GM19467 (cell line): Measurements from ENCODE around the gene NFATC1.
A peak's percentile ranks its signal among the peaks of the same experiment; 100 is the strongest.

Experiments used
- ATAC-seq: cut with Tn5 transposase; IDR thresholded peaks from one replicate; pipeline ENCODE4 v1.9.1; 2021; ENCODE audit warnings: mild to moderate bottlenecking, moderate library complexity; ENCODE audit not compliant: unreplicated experiment

The NFATC1 gene

DNA sequence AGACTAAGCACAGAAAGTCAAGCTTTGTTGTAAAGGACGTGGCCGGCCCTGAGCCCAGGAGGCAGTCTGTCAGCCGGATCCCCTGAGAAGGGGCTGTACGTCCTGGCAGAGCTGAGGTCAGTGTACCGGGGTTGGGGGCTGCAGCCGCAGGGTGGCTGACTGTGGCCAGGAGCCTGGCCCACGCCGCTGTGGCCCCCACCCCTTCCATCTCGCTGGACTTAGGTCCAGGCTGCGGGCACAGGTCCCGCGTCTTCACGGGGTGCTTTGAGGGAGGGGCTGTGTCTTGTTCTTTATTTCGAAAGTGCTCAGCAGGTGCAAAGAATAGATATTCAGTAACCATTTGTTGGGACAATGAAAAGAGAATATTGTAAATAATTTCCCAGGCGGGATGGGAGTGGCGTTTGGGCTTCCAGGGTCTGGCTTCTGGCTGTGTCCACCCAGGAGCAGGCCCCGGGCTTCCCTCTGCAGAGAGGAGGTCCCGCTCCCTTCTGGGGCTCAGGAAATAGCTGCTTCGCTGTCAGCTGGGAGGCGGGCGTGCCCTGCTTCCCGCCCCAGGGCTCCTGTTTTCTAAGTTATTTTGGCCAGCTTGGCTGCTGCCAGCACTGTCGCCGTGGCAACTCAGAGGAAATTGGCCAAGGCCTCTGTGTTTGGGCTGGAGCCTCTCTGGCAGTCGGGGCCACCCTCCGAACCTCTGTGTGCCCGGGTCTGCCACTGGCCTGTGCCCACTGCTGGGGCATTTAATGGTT is 7.4 kb downstream of the NFATC1 start:
- no peak for ATAC-seq

DNA sequence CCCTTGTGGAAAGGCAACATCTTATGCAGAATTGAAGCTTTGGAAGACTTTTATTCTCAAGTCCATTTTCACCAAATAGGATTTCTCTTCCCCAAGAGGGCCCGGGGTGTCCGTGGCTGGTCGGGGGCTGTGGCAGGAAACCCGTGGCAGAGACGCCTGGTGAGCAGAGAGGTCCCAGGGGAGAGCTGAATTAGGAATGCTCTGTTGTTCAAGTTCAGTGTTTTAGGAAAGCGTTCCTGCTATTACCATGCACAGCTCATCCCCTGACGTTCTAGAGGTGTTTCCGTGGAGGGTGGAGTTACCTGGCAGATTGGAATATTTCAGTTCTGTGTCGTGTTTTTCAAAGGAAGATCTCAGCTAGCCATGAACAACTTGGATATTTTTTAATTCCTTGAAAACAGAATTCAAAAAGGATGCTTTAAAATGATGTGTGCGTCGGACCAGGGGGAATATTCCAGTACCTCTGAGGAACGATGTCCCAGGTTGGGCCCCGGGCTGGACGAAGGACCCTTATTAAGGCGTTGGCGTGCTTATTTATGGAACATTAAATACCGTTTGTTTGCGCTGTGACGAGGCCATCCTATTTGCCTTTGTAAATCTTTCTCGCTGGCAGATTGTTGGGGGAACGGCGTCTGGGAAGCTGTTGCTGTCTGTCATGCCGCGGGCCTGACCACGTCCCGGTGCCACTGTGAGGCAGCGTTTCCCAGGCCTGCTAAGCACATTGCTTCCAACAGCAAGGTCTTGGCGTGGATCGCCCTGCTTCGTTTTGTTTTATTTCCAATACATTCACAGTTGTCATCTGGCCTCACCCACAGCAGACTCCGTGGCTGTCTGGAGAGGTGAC is 8.2 kb downstream of the NFATC1 start:
- no peak for ATAC-seq

DNA sequence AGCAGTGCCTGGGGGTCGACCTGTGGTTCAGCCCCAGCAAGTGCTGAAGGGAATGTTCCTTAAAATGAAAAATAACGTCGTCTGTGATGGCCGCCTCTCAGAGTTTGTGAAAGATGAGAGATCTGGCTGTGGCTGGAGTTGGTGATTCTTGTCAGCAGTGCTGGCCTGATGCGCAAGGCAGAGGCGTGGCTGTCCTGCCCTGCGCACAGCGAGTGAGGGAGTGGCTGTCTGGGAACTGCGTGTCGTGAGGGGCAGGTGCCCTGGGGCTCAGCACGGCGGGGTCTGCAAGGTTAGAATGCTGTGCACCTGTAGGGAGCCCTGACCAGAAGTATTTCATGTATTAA is 8.8 kb downstream of the NFATC1 start:
- no peak for ATAC-seq

DNA sequence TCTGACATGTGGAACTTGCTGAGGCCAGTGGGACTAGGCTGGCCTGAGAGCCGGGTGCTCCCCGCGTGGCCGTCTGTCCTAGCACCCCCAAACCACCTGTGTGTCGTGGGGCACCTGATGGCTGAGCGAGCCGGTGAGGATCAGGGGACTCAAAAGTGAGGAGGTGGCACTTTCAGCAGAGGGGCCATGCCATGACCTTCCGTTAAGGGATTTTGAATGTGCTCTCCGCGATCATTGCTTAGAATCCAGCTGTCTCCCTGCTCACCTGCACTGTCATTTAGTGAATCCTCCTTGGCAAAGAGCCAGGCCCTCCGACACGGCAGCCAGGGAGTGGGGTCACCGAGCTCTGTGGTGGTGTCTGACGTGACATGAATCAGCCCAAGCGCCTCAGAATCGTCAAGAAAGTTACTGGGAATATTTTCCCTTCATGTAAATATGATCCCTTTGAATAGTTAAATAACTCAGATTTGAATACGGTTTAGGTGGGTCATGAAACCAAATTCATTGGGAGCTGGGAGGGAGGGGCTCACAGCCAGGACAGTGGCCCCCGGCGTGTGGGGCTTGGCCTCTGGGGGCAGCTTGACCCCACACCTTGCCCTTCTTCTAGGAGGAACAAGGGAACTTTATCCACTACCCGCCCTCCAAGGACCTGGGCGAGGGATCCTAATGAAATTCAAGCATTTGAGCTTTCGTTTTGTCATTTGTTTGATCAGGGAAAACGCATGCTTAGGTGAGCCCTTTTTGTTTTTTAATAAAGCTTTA is 9.5 kb downstream of the NFATC1 start:
- ATAC-seq: no peak

DNA sequence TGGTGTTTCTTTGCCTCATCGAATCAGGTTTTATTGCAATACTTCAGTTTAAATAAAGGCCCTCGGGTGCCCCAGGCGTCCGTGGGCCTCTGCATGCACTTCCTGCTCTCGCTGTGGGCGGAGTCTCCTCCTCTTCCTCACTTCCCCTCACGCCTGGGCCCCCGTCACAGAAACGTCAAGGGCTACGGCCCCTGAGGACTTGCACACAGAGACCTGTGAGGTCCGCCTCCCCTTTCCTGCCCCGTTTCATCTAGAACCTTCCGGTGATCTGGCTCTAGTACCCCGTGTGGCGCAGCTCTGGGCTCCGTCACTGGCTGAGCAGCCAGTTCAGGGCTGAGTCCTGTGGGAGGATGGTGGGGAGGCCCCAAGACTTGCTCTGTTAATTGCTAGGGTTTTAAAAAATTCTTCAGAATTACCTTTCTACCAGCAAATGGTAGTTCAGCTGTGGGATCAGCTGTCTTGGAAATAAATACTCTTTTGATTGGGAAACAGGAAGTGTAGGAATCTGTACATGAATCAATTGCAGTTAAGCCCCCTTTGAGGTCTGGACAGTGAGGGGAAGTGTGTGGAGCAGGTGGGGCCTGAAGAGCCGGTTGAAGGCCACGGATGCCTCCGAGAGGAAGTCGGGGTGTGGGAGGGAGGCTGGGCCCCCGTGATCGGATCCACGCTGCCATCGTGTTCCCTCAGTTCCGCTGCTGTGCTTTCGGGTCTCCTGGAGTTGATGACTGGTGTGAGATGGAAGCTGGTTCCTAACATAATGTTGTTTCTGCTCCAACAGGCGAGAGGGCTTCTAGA is 10.2 kb downstream of the NFATC1 start:
- peak; percentile 68 for ATAC-seq

DNA sequence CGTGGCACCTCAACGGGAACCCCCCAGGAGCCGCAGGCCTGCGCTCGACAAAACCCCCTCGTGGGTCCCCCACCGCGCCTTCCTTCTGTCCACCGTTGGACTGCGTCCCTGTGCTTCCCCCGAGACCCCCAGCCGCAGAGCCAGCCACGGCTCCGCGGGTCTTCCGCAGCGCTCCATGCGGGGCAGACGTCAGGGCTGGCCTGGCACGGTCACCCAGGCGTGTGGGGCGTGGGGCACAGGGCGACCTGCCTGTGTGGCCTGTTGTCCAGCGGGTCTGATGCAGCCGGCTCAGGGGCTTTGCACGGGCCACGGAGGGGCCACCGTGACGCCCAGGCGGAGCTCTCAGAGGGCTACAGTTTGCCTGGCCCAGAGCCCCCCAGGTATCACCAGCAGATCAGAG is 11.0 kb downstream of the NFATC1 start:
- ATAC-seq: no peak

DNA sequence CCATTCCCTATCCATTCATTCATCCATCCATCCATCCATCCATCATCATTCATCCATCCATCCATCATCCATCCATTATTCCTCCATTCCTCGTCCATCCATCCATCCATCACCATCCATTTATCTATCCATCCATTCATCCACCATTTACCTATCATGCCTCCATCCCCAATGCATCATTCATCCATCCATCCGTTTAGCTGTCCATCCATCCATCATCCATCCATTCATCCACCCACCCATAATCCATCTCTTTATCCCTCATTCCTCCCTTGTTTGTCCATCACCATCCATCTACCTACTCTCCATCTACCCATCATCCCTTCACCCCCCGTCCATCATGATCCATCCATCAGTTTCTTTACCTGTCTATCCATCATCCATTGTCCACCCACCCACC is 13.6 kb downstream of the NFATC1 start:
- no peak for ATAC-seq

DNA sequence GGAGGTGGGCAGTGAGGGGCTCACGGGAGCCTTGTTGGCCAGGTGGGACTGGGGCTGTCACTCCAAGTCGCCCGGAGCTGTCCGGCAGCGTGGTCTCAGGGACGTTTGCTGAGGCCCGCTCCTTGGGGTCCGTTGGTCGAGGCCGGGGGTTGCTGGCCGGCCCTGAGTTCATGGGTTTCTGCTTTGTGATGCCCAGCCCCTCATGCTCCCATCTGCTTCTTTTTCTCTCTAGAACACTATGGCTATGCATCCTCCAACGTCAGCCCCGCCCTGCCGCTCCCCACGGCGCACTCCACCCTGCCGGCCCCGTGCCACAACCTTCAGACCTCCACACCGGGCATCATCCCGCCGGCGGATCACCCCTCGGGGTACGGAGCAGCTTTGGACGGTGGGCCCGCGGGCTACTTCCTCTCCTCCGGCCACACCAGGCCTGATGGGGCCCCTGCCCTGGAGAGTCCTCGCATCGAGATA is 14.5 kb downstream of the NFATC1 start:
- ATAC-seq: no peak

DNA sequence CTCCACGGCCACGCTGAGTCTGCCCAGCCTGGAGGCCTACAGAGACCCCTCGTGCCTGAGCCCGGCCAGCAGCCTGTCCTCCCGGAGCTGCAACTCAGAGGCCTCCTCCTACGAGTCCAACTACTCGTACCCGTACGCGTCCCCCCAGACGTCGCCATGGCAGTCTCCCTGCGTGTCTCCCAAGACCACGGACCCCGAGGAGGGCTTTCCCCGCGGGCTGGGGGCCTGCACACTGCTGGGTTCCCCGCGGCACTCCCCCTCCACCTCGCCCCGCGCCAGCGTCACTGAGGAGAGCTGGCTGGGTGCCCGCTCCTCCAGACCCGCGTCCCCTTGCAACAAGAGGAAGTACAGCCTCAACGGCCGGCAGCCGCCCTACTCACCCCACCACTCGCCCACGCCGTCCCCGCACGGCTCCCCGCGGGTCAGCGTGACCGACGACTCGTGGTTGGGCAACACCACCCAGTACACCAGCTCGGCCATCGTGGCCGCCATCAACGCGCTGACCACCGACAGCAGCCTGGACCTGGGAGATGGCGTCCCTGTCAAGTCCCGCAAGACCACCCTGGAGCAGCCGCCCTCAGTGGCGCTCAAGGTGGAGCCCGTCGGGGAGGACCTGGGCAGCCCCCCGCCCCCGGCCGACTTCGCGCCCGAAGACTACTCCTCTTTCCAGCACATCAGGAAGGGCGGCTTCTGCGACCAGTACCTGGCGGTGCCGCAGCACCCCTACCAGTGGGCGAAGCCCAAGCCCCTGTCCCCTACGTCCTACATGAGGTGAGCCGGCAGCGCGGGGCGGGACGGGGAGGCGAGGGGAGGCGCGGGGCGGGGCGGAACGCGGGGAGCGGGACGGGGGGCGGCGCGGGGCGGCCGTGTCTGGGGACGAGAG is 15.2 kb downstream of the NFATC1 start:
- ATAC-seq: no peak

DNA sequence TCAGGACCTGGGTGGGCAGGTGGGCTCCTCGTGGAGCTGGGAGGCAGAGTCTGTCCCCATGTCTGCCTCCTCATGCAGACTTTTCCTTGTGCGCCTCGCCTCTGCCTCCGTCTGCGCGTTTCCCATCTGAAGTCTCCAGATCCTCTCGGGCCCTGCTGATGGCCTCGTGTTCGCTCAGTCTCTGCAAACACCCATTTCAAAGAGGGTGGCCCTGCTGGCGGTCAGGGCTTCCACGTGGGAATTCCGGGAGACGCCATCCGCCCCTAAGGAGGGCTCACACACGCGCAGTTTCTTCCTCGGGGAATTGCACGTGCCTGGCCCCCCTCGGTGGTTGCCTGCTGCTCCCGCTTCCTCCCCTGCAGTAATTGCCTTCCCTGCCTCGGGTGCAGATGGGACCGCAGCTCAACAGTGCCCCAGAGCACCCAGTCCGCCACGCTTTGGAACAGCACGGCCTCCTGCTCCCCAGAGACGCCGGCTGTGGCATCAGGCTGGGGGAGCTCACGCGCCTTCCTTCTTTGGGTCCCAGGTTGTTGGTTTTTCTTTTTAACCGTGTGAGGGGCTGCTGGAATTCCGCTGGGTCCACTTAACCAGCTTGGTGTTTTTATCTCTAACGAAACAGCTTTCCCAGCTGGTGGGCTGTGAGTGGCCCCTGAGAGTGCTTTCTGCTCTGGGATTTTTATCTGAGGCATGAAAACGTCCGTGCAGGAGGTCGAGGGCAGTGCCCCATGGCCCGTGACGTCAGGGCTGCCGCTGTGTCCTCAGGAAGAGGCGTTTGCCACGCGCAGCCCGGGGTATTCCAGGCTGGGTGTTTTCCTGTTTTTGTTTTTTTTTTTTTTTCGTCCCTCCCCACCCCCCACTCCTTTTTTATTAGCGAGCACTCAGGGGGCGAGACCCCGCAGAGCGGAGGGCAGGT is 16.1 kb downstream of the NFATC1 start:
- ATAC-seq: no peak

DNA sequence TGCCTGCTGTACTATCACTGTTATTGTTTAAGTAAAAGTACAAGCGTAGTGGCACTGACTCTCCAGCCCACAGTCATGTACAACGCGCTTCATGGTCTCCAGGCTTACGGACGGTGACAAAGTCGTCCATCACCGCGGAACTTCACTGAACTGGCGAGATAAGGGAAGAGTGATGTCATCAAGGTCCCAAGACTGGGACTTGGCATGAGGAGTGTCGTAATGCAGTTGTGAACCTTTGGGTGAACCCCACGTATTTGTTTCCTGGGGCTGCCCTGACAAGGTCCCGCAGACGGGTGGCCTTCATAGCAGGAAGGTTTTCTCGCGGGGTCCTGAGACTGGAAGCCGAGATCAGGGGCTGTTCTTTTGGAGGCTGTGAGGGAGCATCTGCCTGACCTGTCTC is 17.3 kb downstream of the NFATC1 start:
- ATAC-seq: no peak

DNA sequence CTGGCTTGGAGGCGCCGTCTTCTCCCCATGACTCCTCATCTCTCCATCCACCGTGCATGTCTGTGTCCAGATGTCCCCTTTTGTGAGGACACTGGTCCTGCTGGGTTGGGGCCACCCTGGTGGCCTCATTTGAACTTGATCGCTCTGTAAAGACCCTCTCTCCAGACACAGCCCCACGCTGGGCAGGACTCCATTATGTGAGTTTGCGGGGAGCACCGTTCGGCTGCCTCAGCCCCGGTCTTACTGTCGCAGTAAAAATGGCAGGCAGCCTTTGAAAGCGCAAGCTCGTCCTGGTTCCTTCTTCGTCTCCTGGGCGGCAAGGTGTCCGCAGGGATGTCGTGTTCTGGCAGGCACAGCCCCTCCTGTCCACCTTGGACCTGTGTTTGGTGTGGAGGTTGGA is 17.7 kb downstream of the NFATC1 start:
- ATAC-seq: no peak

DNA sequence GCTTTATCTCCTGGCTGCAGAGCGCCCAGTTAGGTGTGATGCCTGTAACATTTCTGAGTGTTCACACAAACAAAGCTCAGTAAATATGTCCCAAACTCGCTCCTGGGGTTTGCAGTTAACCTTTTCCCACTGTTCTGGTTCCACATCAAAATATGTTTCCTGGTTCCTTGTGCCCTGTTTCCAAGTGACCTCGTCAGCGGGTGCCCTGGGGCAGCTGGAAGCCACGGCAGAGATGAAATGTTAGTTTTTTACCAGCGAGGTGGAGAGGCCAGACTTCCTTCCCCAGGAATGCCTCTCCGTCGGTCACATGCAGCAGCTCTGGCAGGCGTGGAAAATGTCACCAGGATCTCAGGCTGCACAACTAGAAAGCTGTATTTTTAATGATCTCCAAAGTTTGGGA is 18.2 kb downstream of the NFATC1 start:
- no peak for ATAC-seq

DNA sequence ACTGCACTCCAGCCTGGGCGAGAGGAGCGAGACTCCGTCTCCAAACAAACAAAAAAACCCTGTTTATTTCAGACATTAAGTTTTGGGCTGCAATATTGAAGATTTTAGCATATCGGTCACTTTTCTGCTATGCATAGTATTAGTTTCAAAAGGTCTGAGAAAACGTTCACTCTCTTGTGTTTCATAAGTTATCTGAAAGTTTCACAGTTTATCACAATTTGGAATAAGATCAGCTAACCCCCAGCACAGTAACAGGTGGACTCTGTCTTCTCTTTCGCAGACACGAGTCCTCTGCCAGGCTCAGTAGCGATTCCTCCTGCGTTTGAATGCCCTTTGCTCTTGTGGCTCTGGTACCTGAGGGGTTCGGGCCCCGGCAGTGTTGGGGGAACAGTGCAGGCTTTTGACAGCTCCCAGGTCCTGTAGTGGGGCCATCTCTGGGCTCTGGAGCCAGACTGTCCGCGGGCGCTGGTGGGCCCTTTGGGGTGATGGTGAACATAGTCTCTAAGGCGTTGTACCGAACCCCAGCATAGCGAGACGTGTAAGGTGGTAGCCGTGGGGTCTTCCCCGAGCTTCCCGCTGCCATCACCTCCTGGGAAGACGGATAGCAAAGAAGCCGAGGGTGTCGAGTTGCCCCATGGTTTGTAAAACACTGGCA is 20.4 kb downstream of the NFATC1 start:
- ATAC-seq: no peak

DNA sequence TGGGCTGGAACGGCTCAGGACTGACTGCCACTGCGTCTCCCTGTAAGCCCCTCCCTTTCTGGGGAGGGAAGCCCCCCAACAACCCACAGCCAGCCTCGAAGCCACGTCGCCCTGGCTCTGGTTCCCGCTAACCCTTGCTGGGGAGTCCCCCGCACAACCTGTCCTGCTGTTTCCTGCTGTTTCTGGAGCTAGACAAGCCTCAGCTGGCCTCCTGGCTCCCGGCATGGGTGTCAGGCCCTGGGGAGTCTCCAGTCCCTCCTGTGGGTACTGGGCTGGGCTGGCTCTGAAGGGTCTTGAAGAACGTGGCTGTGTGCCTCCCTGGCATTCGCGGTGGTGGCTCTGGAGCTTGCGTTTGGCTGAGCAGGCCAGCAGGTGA is 20.9 kb downstream of the NFATC1 start:
- ATAC-seq: no peak

DNA sequence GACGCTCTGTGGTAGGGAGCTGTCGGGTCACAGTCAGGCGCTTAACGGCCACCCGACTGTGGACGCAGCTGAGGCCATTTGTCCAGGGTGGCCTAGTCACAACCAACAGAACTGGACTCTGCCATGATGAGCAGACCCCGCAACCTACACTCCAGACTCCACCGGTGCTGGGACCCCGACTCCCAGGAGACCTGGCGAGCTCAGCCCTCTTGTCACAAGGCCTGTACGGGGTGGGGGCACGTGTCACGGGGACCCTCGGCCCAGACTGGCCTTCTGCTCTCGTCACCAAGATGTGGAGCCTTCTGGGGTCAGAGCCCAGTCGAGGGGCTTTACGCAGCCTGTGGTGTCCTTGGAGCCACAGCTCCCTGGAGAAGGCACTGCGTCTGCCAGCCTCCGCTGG is 22.5 kb downstream of the NFATC1 start:
- ATAC-seq: no peak

DNA sequence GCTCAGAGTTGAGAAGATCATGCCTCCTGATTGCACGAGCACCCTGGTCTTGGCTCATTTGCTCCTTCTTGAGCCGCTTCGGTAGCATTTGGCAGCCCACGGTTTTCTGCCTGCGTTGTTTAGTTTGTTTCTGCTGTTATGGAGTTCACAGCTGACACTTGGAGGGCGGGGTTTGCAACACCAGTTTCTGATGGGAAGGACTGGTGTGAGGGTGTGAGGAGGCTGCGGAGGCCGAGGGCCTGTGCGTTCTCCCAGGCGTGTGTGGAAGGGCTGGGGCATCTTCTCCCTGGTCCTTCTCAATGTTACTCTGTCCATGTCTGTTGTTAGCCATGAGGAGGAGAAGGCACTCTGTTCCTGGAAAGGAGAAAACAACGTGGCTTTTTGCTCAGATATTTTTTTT is 22.9 kb downstream of the NFATC1 start:
- ATAC-seq: no peak

DNA sequence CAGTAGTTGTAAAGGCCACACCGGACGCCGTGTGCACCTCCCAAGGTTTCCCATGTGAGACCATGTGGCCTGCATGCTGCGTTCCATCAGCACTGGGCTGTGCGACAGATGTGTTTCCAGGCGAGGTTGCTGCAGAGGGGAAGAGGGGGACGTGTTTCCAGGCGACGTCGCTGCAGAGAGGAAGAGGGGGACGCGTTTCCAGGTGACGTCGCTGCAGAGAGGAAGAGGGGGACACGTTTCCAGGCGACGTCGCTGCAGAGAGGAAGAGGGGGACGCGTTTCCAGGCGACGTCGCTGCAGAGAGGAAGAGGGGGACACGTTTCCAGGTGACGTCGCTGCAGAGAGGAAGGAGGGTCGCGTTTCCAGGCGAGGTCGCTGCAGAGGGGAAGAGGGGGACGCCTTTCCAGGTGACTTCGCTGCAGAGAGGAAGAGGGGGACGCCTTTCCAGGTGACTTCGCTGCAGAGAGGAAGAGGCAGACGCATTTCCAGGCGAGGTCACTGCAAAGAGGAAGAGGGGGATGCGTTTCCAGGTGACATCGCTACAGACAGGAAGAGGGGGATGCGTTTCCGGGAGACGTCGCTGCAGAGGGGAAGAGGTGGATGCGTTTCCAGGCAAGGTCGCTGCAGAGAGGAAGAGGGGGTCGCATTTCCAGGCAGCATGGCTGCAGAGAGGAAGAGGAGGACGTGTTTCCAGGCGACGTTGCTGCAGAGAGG is 24.5 kb downstream of the NFATC1 start:
- ATAC-seq: no peak
